ENCODE data around the gene ZNF579.

DNA sequence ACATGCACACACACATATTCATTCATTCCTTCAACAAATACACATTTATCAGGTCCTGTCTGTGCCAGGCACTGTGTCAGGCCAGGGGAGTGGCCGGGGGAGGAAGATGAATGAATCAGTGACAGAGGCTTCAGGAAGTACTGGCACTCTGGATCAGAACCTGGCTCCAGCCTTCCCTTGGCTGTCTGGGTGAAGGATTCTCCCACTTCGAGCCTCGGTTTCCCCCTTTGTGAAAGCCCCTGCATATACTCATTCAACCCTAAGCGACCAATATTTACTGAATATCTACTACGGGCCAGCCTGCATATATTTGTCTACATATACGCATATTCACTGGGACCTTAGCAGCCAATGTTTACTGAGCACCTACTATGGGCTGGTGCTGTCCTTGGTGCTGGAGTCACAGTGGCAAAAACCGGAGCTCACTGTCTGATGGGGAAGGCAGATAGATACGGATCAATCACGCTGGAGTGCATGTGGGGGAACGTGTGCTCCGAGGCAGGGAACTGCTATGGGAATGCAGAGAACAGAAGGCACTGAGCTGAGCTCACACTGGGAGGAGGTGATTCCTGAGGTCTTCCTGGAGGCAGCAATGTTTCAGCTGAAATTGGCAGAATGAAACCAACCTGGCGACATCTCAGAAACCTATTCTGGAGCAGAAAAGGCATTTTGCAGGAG is 636 bp upstream of the ZNF579 start:
- TF ChIP-seq, protein P1, sequence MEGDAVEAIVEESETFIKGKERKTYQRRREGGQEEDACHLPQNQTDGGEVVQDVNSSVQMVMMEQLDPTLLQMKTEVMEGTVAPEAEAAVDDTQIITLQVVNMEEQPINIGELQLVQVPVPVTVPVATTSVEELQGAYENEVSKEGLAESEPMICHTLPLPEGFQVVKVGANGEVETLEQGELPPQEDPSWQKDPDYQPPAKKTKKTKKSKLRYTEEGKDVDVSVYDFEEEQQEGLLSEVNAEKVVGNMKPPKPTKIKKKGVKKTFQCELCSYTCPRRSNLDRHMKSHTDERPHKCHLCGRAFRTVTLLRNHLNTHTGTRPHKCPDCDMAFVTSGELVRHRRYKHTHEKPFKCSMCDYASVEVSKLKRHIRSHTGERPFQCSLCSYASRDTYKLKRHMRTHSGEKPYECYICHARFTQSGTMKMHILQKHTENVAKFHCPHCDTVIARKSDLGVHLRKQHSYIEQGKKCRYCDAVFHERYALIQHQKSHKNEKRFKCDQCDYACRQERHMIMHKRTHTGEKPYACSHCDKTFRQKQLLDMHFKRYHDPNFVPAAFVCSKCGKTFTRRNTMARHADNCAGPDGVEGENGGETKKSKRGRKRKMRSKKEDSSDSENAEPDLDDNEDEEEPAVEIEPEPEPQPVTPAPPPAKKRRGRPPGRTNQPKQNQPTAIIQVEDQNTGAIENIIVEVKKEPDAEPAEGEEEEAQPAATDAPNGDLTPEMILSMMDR (IDR thresholded peaks at IDR 0.05; ENCODE audit: insufficient read depth, low read depth, low read length): no peak
- TF ChIP-seq EZH2 (IDR thresholded peaks at IDR 0.05; ENCODE audit: insufficient read depth, low read length): no peak

All from astrocyte (in vitro differentiated cells and primary cell).